ENCODE measurements around the gene ID1.
"Not testable (repeated sequence)": the region's sequence is repeated elsewhere in the genome, so short reads cannot be mapped to it uniquely, and the experiment has no call there.

Gene ID1

GRCh38 chr20:31572042-31572700 is 32.9 kb upstream of the ID1 start:
- peak overlapping the region; percentile 97 for H3K27ac Mint-ChIP-seq
- no peak for TF ChIP-seq CTCF (IDR thresholded peaks at IDR 0.05)
- H3K4me1 Mint-ChIP-seq: peaks cover 68% of the 10 kb centered on the region
- H3K36me3 Mint-ChIP-seq (ENCODE audit: low read depth): no peaks in the 10 kb centered on the region
- H3K27me3 Mint-ChIP-seq (ENCODE audit: low read depth, poor library complexity): peaks cover 2% of the 10 kb centered on the region
- peak overlapping the region; percentile 75 for H3K4me3 Mint-ChIP-seq
- no peaks in the 10 kb centered on the region for H3K9me3 Mint-ChIP-seq
- no peak for DNase-seq

DNA sequence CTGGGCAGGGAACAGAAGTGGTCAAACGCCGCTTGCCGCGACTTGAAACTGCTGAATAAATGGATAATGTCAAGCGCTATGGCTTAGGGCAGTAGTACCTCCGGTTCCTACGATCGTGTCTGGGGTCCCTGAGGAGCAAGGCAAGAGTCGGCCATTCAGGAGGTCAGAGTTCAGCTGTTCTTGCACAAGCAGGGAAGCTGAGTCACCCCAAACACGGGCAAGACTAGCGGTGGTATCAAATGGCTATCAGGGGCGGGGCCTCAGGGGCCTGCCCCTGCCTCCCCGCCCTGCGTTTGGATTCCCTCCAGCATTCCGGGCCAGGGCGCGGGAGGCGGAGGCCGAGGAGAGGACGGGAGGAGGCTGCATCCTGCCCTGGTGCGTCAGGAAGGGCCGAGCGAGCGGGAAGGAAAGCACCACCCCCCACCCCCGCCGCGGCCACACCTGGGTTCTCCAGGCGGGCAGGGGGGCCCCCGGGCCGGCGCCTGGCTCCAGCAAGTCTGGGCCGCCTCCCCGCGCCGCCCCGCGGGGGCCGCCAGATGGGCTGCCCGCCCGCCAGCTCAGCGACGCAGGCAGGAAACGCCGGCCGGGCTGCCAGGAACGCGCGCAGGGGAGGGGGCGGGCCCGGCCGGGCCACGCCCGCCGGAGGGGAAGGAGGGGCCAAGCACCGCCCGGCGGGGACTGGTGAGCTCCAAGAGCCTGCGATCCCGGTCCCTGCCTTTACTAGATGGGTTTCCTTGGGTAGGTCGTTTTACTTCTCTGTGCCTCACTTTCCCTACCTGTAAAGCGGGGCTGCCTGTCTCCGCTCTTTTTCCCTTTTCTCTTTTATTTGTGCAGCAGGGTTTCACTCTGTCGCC is 32.2 kb upstream of the ID1 start:
- Mint-ChIP-seq H3K27me3 (ENCODE audit: low read depth, poor library complexity) (peaks cover 2% of the 10 kb centered on the region), H3K4me3 (peak overlapping the region; percentile 84), H3K27ac (peak overlapping the region; percentile 97), H3K9me3 (no peaks in the 10 kb centered on the region), H3K4me1 (peaks cover 67% of the 10 kb centered on the region), H3K36me3 (ENCODE audit: low read depth) (peaks cover 6% of the 10 kb centered on the region)
- no peak for TF ChIP-seq CTCF (IDR thresholded peaks at IDR 0.05)
- DNase-seq: peak; percentile 90

GRCh38 chr20:31573555-31574321 is 31.4 kb upstream of the ID1 start:
- Mint-ChIP-seq H3K27me3 (ENCODE audit: low read depth, poor library complexity) (no peaks in the 10 kb centered on the region), H3K27ac (peak overlapping the region; percentile 90), H3K9me3 (no peaks in the 10 kb centered on the region), H3K4me1 (peaks cover 61% of the 10 kb centered on the region), H3K36me3 (ENCODE audit: low read depth) (peaks cover 8% of the 10 kb centered on the region), H3K4me3 (peak overlapping the region; percentile 84)
- DNase-seq: no peak
- no peak for TF ChIP-seq CTCF (IDR thresholded peaks at IDR 0.05)

GRCh38 chr20:31574986-31575385 is 30.1 kb upstream of the ID1 start:
- Mint-ChIP-seq H3K36me3 (ENCODE audit: low read depth) (peaks cover 14% of the 10 kb centered on the region), H3K4me1 (peaks cover 55% of the 10 kb centered on the region)
- not testable (repeated sequence) for H3K27me3 Mint-ChIP-seq (ENCODE audit: low read depth, poor library complexity); H3K9me3 Mint-ChIP-seq; DNase-seq; H3K27ac Mint-ChIP-seq; H3K4me3 Mint-ChIP-seq

DNA sequence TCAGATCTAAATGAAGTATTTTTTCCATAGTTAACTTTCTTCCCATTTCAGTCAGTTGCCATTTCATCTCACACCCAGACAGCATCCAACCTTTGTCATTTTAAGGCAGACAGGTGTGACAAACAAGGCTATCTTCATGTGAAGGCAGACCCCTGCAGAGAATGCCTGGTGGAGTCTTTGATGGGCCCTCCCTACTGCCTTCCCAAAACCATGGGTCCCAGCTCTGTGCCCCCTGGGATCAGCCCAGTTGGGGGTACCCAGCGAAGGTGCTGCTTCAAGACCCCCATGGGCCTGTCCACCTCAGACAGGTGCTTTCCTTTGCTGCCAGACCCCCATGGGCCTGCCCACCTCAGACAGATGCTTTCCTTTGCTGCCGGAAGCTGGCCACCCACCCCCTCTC is 28.3 kb upstream of the ID1 start:
- Mint-ChIP-seq H3K36me3 (ENCODE audit: low read depth) (peaks cover 19% of the 10 kb centered on the region), H3K27ac (no peak overlapping the region), H3K9me3 (no peaks in the 10 kb centered on the region), H3K27me3 (ENCODE audit: low read depth, poor library complexity) (peaks cover 4% of the 10 kb centered on the region), H3K4me1 (peaks cover 63% of the 10 kb centered on the region), H3K4me3 (no peak overlapping the region)
- no peak for DNase-seq
- TF ChIP-seq CTCF (IDR thresholded peaks at IDR 0.05): no peak

- Mint-ChIP-seq H3K27ac (peak overlapping the region; percentile 77), H3K9me3 (no peaks in the 10 kb centered on the region), H3K4me1 (peaks cover 58% of the 10 kb centered on the region), H3K4me3 (no peak overlapping the region), H3K27me3 (ENCODE audit: low read depth, poor library complexity) (peaks cover 4% of the 10 kb centered on the region), H3K36me3 (ENCODE audit: low read depth) (peaks cover 19% of the 10 kb centered on the region)
- DNase-seq: no peak
- TF ChIP-seq CTCF (IDR thresholded peaks at IDR 0.05): no peak
Observed at GRCh38 chr20:31577194-31577593, 27.9 kb upstream of the ID1 start.
